ENCODE data around the gene POLD4.
"Not testable (repeated sequence)": the region's sequence is repeated elsewhere in the genome, so short reads cannot be mapped to it uniquely, and the experiment has no call there.

The POLD4 gene

GRCh38 chr11:67351275-67352005 is 1.9 kb downstream of the POLD4 start:
- peak in 1 of 2 experiments; percentile 15 for DNase-seq

- no peak for DNase-seq
These were observed 3.3 kb downstream of the POLD4 start for GRCh38 chr11:67349928-67350465.

- DNase-seq, result no peak
These were observed 3.9 kb downstream of the POLD4 start for GRCh38 chr11:67349457-67349856.

GRCh38 chr11:67349036-67349435 is 4.3 kb downstream of the POLD4 start:
- no peak for DNase-seq

- no peak for DNase-seq
These were observed 5.2 kb downstream of the POLD4 start for GRCh38 chr11:67347964-67348749.

GRCh38 chr11:67345920-67346819 is 7.2 kb downstream of the POLD4 start:
- DNase-seq, result no peak

GRCh38 chr11:67345247-67345919 is 8.0 kb downstream of the POLD4 start:
- no peak for DNase-seq

- DNase-seq, result no peak
These were observed 9.1 kb downstream of the POLD4 start for GRCh38 chr11:67344264-67344663.

GRCh38 chr11:67337257-67337656 is 16.1 kb downstream of the POLD4 start:
- DNase-seq, result no peak

GRCh38 chr11:67332081-67332691 is 21.2 kb downstream of the POLD4 start:
- DNase-seq, result no peak

GRCh38 chr11:67323526-67323925 is 29.8 kb downstream of the POLD4 start:
- no peak for DNase-seq

- no peak for DNase-seq
These were observed 31.3 kb downstream of the POLD4 start for GRCh38 chr11:67322049-67322448.

- DNase-seq, result no peak
These were observed 32.0 kb downstream of the POLD4 start for GRCh38 chr11:67321313-67321871.

GRCh38 chr11:67320691-67321090 is 32.7 kb downstream of the POLD4 start:
- no peak for DNase-seq

GRCh38 chr11:67320011-67320410 is 33.3 kb downstream of the POLD4 start:
- no peak for DNase-seq

GRCh38 chr11:67318876-67319275 is 34.5 kb downstream of the POLD4 start:
- not testable (repeated sequence) for DNase-seq

- DNase-seq, result no peak
These were observed 35.3 kb downstream of the POLD4 start for GRCh38 chr11:67317888-67318555.

- DNase-seq, result peak; percentile 46 to 87
These were observed 36.0 kb downstream of the POLD4 start for GRCh38 chr11:67317205-67317887.

GRCh38 chr11:67316882-67317204 is 36.5 kb downstream of the POLD4 start:
- no peak for DNase-seq

GRCh38 chr11:67315325-67315909 is 37.9 kb downstream of the POLD4 start:
- DNase-seq, result no peak
